Upper lobe of left lung (tissue), 6 donors: ENCODE data around the gene DROSHA. TPM values are rescaled to one million over a fixed set of nuclear protein-coding genes. Genes with fewer than 3 reads are reported as not detected.

Experiments
- ATAC-seq, 2 donors: fragments of 200-7000 bp; cut with Tn5 transposase; one replicate each; pipeline ENCODE4 v1.9.1; 2022; ENCODE audit warnings: mild to moderate bottlenecking in 2 of 2, moderate library complexity in 2 of 2; ENCODE audit not compliant: low FRiP score in 2 of 2
- DNase-seq, 2 donors: peaks; one replicate each; pipeline ENCODE4 v3.0.0-alpha.2; 2019 to 2020
- H3K27ac ChIP-seq, 4 donors: fragments of 200-600 bp; sonication (generic); one replicate each; pipeline ENCODE4 v1.5.1; 2016 to 2019
- H3K27me3 ChIP-seq, 4 donors: fragments of 200-600 bp; sonication (generic); one replicate each; pipeline ENCODE4 v1.5.1; 2017 to 2019
- H3K36me3 ChIP-seq, 4 donors: fragments of 200-600 bp; sonication (generic); one replicate each; pipeline ENCODE4 v1.5.1; 2016 to 2019
- H3K4me1 ChIP-seq, 4 donors: fragments of 200-600 bp; sonication (generic); one replicate each; pipeline ENCODE4 v1.5.1; 2018 to 2019
- H3K4me3 ChIP-seq, 4 donors: fragments of 200-600 bp; sonication (generic); one replicate each; pipeline ENCODE4 v1.5.1; 2017 to 2019; ENCODE audit warnings: mild to moderate bottlenecking in 2 of 4, moderate library complexity in 1 of 4
- H3K9me3 ChIP-seq, 4 donors: fragments of 200-600 bp; sonication (generic); one replicate each; pipeline ENCODE4 v1.5.1; 2018 to 2019
- EP300 ChIP-seq, 4 donors: sonication (generic); formaldehyde crosslinking; IDR thresholded peaks; one replicate each; pipeline ENCODE4 v1.5.1; 2017; ENCODE audit warnings: antibody characterized with exemption in 4 of 4, control low read depth in 2 of 4
- POLR2A ChIP-seq, 4 donors: fragments of 450-650 bp; IDR thresholded peaks; one replicate each; pipeline ENCODE4 v1.5.1; 2016 to 2017; ENCODE audit warnings: antibody characterized with exemption in 4 of 4, mild to moderate bottlenecking in 2 of 4
- POLR2AphosphoS5 ChIP-seq, 2 donors: sonication (generic); formaldehyde crosslinking; IDR thresholded peaks; one replicate each; pipeline ENCODE4 v1.5.1; 2017; ENCODE audit warnings: antibody characterized with exemption in 2 of 2
- WGBS, 2 donors: methylation state at CpG; one replicate each; pipeline ENCODE4 v1.1.5; 2017 to 2018; 5-methylcytosine and 5-hydroxymethylcytosine counted together
- total RNA-seq, 6 donors: library from RNA; depleted of rRNA in 4 of 6; stranded (reverse); fragments of >200 nt in 4 of 6; gene quantifications; one replicate each; pipeline versions ENCODE4 v1.1.0 to v1.2.1, GENCODE V29; 2016 to 2021
- TF ChIP-seq, protein P1 (sequence below), 6 experiments: fragments of 450-650 bp in 4 of 6; fragments of 200-600 bp in 2 of 6; sonication (generic) in 2 of 6; IDR thresholded peaks; one replicate each; pipeline ENCODE4 v1.5.1; 2016 to 2019; ENCODE audit warnings: antibody characterized with exemption in 6 of 6
- donor health status: DM: no; HTN: no; CAD: no; lungs with moderate emphysema.
- donor health status: DM: no; HTN: yes; CAD: no; lungs with severe emphysema.

Gene DROSHA
- total RNA-seq, 6 donors from 2014 or later: 26.7 to 68.3 (median 50.9) TPM

- TF ChIP-seq POLR2A (IDR thresholded peaks at IDR 0.05): no peak
- no peak for TF ChIP-seq POLR2AphosphoS5 (IDR thresholded peaks at IDR 0.05)
- TF ChIP-seq EP300 (IDR thresholded peaks at IDR 0.05): no peak
- TF ChIP-seq, protein P1, sequence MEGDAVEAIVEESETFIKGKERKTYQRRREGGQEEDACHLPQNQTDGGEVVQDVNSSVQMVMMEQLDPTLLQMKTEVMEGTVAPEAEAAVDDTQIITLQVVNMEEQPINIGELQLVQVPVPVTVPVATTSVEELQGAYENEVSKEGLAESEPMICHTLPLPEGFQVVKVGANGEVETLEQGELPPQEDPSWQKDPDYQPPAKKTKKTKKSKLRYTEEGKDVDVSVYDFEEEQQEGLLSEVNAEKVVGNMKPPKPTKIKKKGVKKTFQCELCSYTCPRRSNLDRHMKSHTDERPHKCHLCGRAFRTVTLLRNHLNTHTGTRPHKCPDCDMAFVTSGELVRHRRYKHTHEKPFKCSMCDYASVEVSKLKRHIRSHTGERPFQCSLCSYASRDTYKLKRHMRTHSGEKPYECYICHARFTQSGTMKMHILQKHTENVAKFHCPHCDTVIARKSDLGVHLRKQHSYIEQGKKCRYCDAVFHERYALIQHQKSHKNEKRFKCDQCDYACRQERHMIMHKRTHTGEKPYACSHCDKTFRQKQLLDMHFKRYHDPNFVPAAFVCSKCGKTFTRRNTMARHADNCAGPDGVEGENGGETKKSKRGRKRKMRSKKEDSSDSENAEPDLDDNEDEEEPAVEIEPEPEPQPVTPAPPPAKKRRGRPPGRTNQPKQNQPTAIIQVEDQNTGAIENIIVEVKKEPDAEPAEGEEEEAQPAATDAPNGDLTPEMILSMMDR (IDR thresholded peaks at IDR 0.05): no peak
- no peaks in the 10 kb centered on the region for H3K4me1 ChIP-seq
- WGBS, 2 donors: 48 to 49% methylated on average over 1 of the region's 1 CpG
- ATAC-seq: no peak
- H3K4me3 ChIP-seq: no peak overlapping the region
- H3K36me3 ChIP-seq: peaks cover 17 to 82% (median 44%) of the 10 kb centered on the region in 4 donors
- no peak overlapping the region for H3K27ac ChIP-seq
- H3K9me3 ChIP-seq: no peaks in the 10 kb centered on the region
- H3K27me3 ChIP-seq: no peaks in the 10 kb centered on the region
- no peak for DNase-seq
These were observed 15.1 kb downstream of the DROSHA start for GRCh38 chr5:31516802-31517201.

DNA sequence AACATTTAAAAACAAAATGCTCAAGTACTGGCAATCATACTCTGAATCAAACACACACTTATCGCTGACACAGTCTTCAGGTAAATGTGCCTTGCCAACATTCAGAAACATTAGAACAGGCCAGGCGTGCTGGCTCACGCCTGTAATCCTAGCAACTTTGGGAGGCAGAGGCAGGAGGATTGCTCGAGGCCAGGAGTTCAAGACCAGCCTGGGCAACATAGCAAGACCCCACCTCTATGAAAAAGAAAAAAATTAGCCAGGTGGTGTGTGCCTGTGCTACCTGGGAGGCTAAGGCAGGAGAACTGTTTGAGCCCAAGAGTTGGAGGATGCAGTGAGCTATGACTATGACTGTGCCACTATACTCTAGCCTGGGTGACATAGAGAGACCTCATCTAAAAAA, 20.6 kb downstream of the DROSHA start:
- H3K27me3 ChIP-seq: no peaks in the 10 kb centered on the region
- TF ChIP-seq POLR2A (IDR thresholded peaks at IDR 0.05) (no peak), POLR2AphosphoS5 (IDR thresholded peaks at IDR 0.05) (no peak), EP300 (IDR thresholded peaks at IDR 0.05) (no peak)
- TF ChIP-seq, protein P1 (IDR thresholded peaks at IDR 0.05): no peak
- H3K27ac ChIP-seq: no peak overlapping the region
- ATAC-seq (no peak), DNase-seq (no peak)
- no peak overlapping the region for H3K4me3 ChIP-seq
- H3K36me3 ChIP-seq: peaks cover 35 to 89% (median 68%) of the 10 kb centered on the region in 4 donors
- H3K9me3 ChIP-seq: no peaks in the 10 kb centered on the region
- no peaks in the 10 kb centered on the region for H3K4me1 ChIP-seq
- 97 to 98% methylated on average over 4 of the region's 4 CpGs for WGBS, 2 donors

GRCh38 chr5:31504529-31504928, 27.4 kb downstream of the DROSHA start:
- Histone ChIP-seq H3K9me3 (no peaks in the 10 kb centered on the region), H3K4me1 (no peaks in the 10 kb centered on the region), H3K27me3 (no peaks in the 10 kb centered on the region), H3K4me3 (no peak overlapping the region), H3K36me3 (peaks cover 23 to 93% (median 57%) of the 10 kb centered on the region in 4 donors), H3K27ac (no peak overlapping the region)
- ATAC-seq (no peak), DNase-seq (no peak)
- TF ChIP-seq EP300 (IDR thresholded peaks at IDR 0.05) (no peak), POLR2A (IDR thresholded peaks at IDR 0.05) (no peak), POLR2AphosphoS5 (IDR thresholded peaks at IDR 0.05) (no peak)
- TF ChIP-seq, protein P1 (IDR thresholded peaks at IDR 0.05): no peak
- WGBS, 2 donors: 86 to 93% methylated on average over 10 of the region's 10 CpGs

DNA sequence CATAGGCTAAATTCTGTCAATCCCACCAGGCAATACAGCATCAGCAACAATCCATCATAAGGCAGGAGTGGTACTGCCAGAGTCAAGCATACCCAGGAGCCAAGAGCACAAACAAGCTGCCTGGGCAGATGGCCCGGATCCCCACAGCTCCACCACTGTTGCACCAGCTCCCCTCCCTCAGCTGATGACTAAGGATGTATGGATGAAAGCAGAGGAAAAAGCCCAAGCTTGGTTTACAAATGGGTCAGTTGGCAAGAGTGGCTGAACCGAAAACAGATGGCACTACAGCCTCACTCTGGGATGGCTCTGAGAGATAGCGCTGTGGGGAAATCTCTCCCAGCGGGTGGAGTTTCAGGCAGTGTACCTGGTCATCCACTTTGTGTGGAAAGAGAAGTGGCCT, 29.4 kb downstream of the DROSHA start:
- no peak for ATAC-seq
- DNase-seq: no peak
- Histone ChIP-seq H3K27ac (no peak overlapping the region), H3K9me3 (no peaks in the 10 kb centered on the region), H3K4me1 (no peaks in the 10 kb centered on the region), H3K36me3 (peaks cover 15 to 94% (median 58%) of the 10 kb centered on the region in 4 donors), H3K4me3 (no peak overlapping the region), H3K27me3 (no peaks in the 10 kb centered on the region)
- TF ChIP-seq POLR2A (IDR thresholded peaks at IDR 0.05): no peak
- no peak for TF ChIP-seq POLR2AphosphoS5 (IDR thresholded peaks at IDR 0.05)
- no peak for TF ChIP-seq EP300 (IDR thresholded peaks at IDR 0.05)
- TF ChIP-seq, protein P1 (IDR thresholded peaks at IDR 0.05): no peak
- 91 to 98% methylated on average over 4 of the region's 4 CpGs for WGBS, 2 donors

- H3K9me3 ChIP-seq: no peaks in the 10 kb centered on the region
- no peaks in the 10 kb centered on the region for H3K4me1 ChIP-seq
- H3K4me3 ChIP-seq: no peak overlapping the region
- H3K27ac ChIP-seq: no peak overlapping the region
- ATAC-seq: no peak
- TF ChIP-seq EP300 (IDR thresholded peaks at IDR 0.05): no peak
- no peak for TF ChIP-seq POLR2A (IDR thresholded peaks at IDR 0.05)
- TF ChIP-seq, protein P1 (IDR thresholded peaks at IDR 0.05): no peak
- no peak for TF ChIP-seq POLR2AphosphoS5 (IDR thresholded peaks at IDR 0.05)
- 85 to 96% methylated on average over 4 of the region's 4 CpGs for WGBS, 2 donors
- no peak for DNase-seq
- H3K27me3 ChIP-seq: no peaks in the 10 kb centered on the region
- H3K36me3 ChIP-seq: peaks cover 13 to 98% (median 76%) of the 10 kb centered on the region in 4 donors
These were observed 31.6 kb downstream of the DROSHA start for GRCh38 chr5:31500256-31500655.
